ENCODE data around the gene CCDC80. TPM values are rescaled to one million over a fixed set of nuclear protein-coding genes. Genes with fewer than 3 reads are reported as not detected.

CCDC80 gene
- total and polyA plus RNA-seq, 9 of the 15 experiments (the other 6 are each of a cell fraction or from before 2014, with no cell fraction given) = 0.17 to 2.0 (median 1.1) TPM

DNA sequence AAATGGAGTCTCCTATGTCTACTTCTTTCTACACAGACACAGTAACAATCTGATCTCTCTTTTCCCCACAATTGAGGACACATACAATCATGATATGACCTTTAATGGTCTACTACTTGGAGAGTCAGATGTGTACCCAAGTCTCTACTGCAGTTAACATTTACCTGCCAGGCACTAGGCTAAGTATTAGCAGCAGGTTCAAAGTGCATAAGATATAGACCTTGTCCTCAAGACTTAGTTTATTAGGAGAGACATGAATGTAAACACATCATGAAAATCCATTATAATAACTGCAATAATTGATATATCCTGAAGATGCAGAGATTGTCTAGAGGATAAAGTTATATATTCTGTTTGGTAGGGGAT lies 76.0 kb downstream of the CCDC80 start:
- no peaks in the 10 kb centered on the region for H3K9me3 ChIP-seq (replicated peaks; ENCODE audit: control insufficient read depth, insufficient read depth, low read depth, low read length)
- H3K79me2 ChIP-seq (ENCODE audit: control insufficient read depth, insufficient read depth, low read length) = peaks cover 21% of the 10 kb centered on the region
- FAIRE-seq = no peak
- POLR2A ChIA-PET = no interaction called here
- TF ChIP-seq E2F6 (IDR thresholded peaks at IDR 0.05; ENCODE audit: borderline replicate concordance in 1 of 2, extremely low read depth in 1 of 2, insufficient read depth in 1 of 2, insufficient read length in 1 of 2, low read depth in 1 of 2, low read length in 1 of 2, poor library complexity in 1 of 2, severe bottlenecking in 1 of 2) (no peak), ZBTB9 (CRISPR knock-in tag; IDR thresholded peaks at IDR 0.05) (no peak), ARHGAP35 (IDR thresholded peaks at IDR 0.05; ENCODE audit: partially characterized antibody) (no peak), STAG1 (CRISPR knock-in tag; IDR thresholded peaks at IDR 0.05; ENCODE audit: borderline replicate concordance) (no peak), CEBPG (CRISPR knock-in tag; IDR thresholded peaks at IDR 0.05) (no peak), CEBPG (tag; conservative IDR thresholded peaks at IDR 0.05 in 1 of 2, IDR thresholded peaks at IDR 0.05 in 1 of 2) (no peak), PCBP1 (IDR thresholded peaks at IDR 0.05; ENCODE audit: low read depth, low read length, poor library complexity, severe bottlenecking) (no peak), POLR2G (IDR thresholded peaks at IDR 0.05; ENCODE audit: low read depth, low read length) (no peak), MED1 (CRISPR knock-in tag; IDR thresholded peaks at IDR 0.05; ENCODE audit: borderline replicate concordance) (no peak), FOSL1 (tag; conservative IDR thresholded peaks at IDR 0.05) (no peak), TGIF2 (CRISPR knock-in tag; IDR thresholded peaks at IDR 0.05) (no peak)
- TF ChIP-seq, protein P1, sequence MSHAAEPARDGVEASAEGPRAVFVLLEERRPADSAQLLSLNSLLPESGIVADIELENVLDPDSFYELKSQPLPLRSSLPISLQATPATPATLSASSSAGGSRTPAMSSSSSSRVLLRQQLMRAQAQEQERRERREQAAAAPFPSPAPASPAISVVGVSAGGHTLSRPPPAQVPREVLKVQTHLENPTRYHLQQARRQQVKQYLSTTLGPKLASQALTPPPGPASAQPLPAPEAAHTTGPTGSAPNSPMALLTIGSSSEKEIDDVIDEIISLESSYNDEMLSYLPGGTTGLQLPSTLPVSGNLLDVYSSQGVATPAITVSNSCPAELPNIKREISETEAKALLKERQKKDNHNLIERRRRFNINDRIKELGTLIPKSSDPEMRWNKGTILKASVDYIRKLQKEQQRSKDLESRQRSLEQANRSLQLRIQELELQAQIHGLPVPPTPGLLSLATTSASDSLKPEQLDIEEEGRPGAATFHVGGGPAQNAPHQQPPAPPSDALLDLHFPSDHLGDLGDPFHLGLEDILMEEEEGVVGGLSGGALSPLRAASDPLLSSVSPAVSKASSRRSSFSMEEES (CRISPR knock-in tag; IDR thresholded peaks at IDR 0.05) = no peak
- in situ Hi-C loops (cut with MboI) = no loop called here
- no peaks in the 10 kb centered on the region for H4K20me1 ChIP-seq (replicated peaks; ENCODE audit: control insufficient read depth, insufficient read depth, low read length)
- no peak overlapping the region for H2AFZ ChIP-seq (ENCODE audit: low read depth, low read length)
- no peaks in the 10 kb centered on the region for H3K27me3 ChIP-seq (ENCODE audit: control insufficient read depth in 2 of 2, insufficient read depth in 2 of 2, low read length in 2 of 2)
- no peak for ATAC-seq
- CTCF ChIA-PET (ENCODE audit: low intra/inter-chr PET ratio) = no interaction called here
- peaks cover 0 to 5% of the 10 kb centered on the region in 2 experiments; a peak in 3 of 5 replicates for H3K4me1 ChIP-seq (replicated peaks in 1 of 2; ENCODE audit: control insufficient read depth in 2 of 2, insufficient read depth in 2 of 2, low read length in 2 of 2)
- no peak overlapping the region for H3K4me2 ChIP-seq (ENCODE audit: insufficient read depth, low read length)
- intact Hi-C loops (cut with micrococcal nuclease) = no loop called here
- no peaks in the 10 kb centered on the region for H3K36me3 ChIP-seq (ENCODE audit: control insufficient read depth, insufficient read depth, low read length)
- H3K27ac ChIP-seq (ENCODE audit: extremely low read depth, low read depth, low read length) = no peak overlapping the region
- no peak overlapping the region for H3K9ac ChIP-seq (ENCODE audit: insufficient read depth in 1 of 2, low read depth in 2 of 2, low read length in 2 of 2)
- no peak overlapping the region for H3K4me3 ChIP-seq
- H3K9me1 ChIP-seq (ENCODE audit: control insufficient read depth, insufficient read depth, low read length) = no peaks in the 10 kb centered on the region
- BruUV-seq (replicated peaks) = no TSS peak
- DNase-seq (ENCODE audit: extremely low read depth in 1 of 4, low spot score in 3 of 4) = no peak

Measured in K562 (cell line).